GM21360 (cell line): Measurements from ENCODE around the gene PRXL2B.
"Not testable (repeated sequence)": the region's sequence is repeated elsewhere in the genome, so short reads cannot be mapped to it uniquely, and the experiment has no call there.

Source experiments
- ATAC-seq: cut with Tn5 transposase; IDR thresholded peaks from one replicate; pipeline ENCODE4 v1.9.1; 2021; ENCODE audit warnings: mild to moderate bottlenecking, moderate library complexity; ENCODE audit not compliant: unreplicated experiment

Gene PRXL2B

GRCh38 chr1:2550309-2550861 is 36.2 kb upstream of the PRXL2B start:
- not testable (repeated sequence) for ATAC-seq

GRCh38 chr1:2551544-2551943 is 35.0 kb upstream of the PRXL2B start:
- ATAC-seq = not testable (repeated sequence)

- no peak for ATAC-seq
Observed at GRCh38 chr1:2552189-2552588, 34.4 kb upstream of the PRXL2B start.

- not testable (repeated sequence) for ATAC-seq
Observed at GRCh38 chr1:2553076-2553475, 33.5 kb upstream of the PRXL2B start.

GRCh38 chr1:2553871-2554620 is 32.5 kb upstream of the PRXL2B start:
- no peak for ATAC-seq

GRCh38 chr1:2554621-2555387 is 31.8 kb upstream of the PRXL2B start:
- ATAC-seq = no peak

- ATAC-seq = peak; percentile 34
Observed at GRCh38 chr1:2555634-2556276, 30.8 kb upstream of the PRXL2B start.

- ATAC-seq = peak; percentile 22
Observed at GRCh38 chr1:2556277-2556677, 30.3 kb upstream of the PRXL2B start, which contains the start of gene TNFRSF14. TNFRSF14 (plus strand) TSS chr1:2556371; CDS start chr1:2556665, 294 bp downstream.

- ATAC-seq = no peak
Observed at GRCh38 chr1:2556678-2557481, 29.7 kb upstream of the PRXL2B start.

GRCh38 chr1:2557482-2558400 is 28.8 kb upstream of the PRXL2B start:
- no peak for ATAC-seq

- ATAC-seq = no peak
Observed at GRCh38 chr1:2558420-2558819, 28.2 kb upstream of the PRXL2B start.

- ATAC-seq = no peak
Observed at GRCh38 chr1:2558861-2559260, 27.7 kb upstream of the PRXL2B start.

- ATAC-seq = no peak
Observed at GRCh38 chr1:2559509-2560298, 26.9 kb upstream of the PRXL2B start.

GRCh38 chr1:2560299-2561073 is 26.1 kb upstream of the PRXL2B start:
- ATAC-seq = no peak

- no peak for ATAC-seq
Observed at GRCh38 chr1:2561446-2561845, 25.1 kb upstream of the PRXL2B start.

GRCh38 chr1:2561898-2562895 is 24.4 kb upstream of the PRXL2B start:
- ATAC-seq = no peak

- ATAC-seq = no peak
Observed at GRCh38 chr1:2563205-2563604, 23.4 kb upstream of the PRXL2B start.
